NOMO-1 treated with DMSO at 0.1 percent for 48 hours (cell line): Measurements from ENCODE around the gene ATP1A1.

Source experiments
- DNase-seq: peaks from one replicate; lab custom pipeline; 2025; ENCODE audit not compliant: unreplicated experiment; lab: John Stamatoyannopoulos, UW

Gene ATP1A1

GRCh38 chr1:116412480-116412798, 39.4 kb downstream of the ATP1A1 start:
- no peak for DNase-seq

GRCh38 chr1:116412898-116413297, 39.9 kb downstream of the ATP1A1 start:
- no peak for DNase-seq

GRCh38 chr1:116413414-116413813, 40.4 kb downstream of the ATP1A1 start:
- no peak for DNase-seq

GRCh38 chr1:116414364-116414763, 41.3 kb downstream of the ATP1A1 start:
- no peak for DNase-seq

GRCh38 chr1:116415200-116415698, 42.2 kb downstream of the ATP1A1 start:
- no peak for DNase-seq

- DNase-seq, result no peak
Measured at GRCh38 chr1:116415699-116416533, 42.9 kb downstream of the ATP1A1 start.

GRCh38 chr1:116416854-116417513, 43.9 kb downstream of the ATP1A1 start:
- DNase-seq, result no peak

- no peak for DNase-seq
Measured at GRCh38 chr1:116417678-116418077, 44.6 kb downstream of the ATP1A1 start.

GRCh38 chr1:116418091-116418830, 45.2 kb downstream of the ATP1A1 start:
- DNase-seq, result peak; percentile 36

- no peak for DNase-seq
Measured at GRCh38 chr1:116420417-116421200, 47.6 kb downstream of the ATP1A1 start.

- DNase-seq, result no peak
Measured at GRCh38 chr1:116424438-116424837, 51.4 kb downstream of the ATP1A1 start.

- no peak for DNase-seq
Measured at GRCh38 chr1:116424863-116425262, 51.8 kb downstream of the ATP1A1 start.

- DNase-seq, result no peak
Measured at GRCh38 chr1:116425987-116426386, 52.9 kb downstream of the ATP1A1 start.

- DNase-seq, result no peak
Measured at GRCh38 chr1:116426401-116426800, 53.4 kb downstream of the ATP1A1 start.

- no peak for DNase-seq
Measured at GRCh38 chr1:116428576-116428975, 55.5 kb downstream of the ATP1A1 start.

- DNase-seq, result no peak
Measured at GRCh38 chr1:116429821-116430374, 56.9 kb downstream of the ATP1A1 start.

- DNase-seq, result no peak
Measured at GRCh38 chr1:116431870-116432500, 58.9 kb downstream of the ATP1A1 start.

GRCh38 chr1:116432655-116433265, 59.7 kb downstream of the ATP1A1 start:
- DNase-seq, result no peak
